Activated CD8-positive, alpha-beta T cell treated with anti-CD3 and anti-CD28 coated beads for 36 hours (primary cell): ENCODE data around the gene INHBC. TPM values are rescaled to one million over a fixed set of nuclear protein-coding genes. Genes with fewer than 3 reads are reported as not detected.

Source experiments
- ATAC-seq: fragments of 200-7000 bp; cut with Tn5 transposase; one replicate; pipeline ENCODE4 v1.10.0; 2021; ENCODE audit warnings: mild to moderate bottlenecking, moderate library complexity
- CTCF ChIA-PET: fragments of 350-600 bp; sonication (Branson Sonifier 250); formaldehyde crosslinking; loops from one replicate; lab custom pipeline; 2021; ENCODE audit warnings: antibody characterized with exemption; lab: Charles Lee
- POLR2A ChIA-PET: fragments of 350-600 bp; sonication (Branson Sonifier 250); formaldehyde crosslinking; loops from one replicate; lab custom pipeline; 2021; ENCODE audit warnings: antibody characterized with exemption; lab: Charles Lee
- DNase-seq: peaks from one replicate; pipeline ENCODE4 v3.0.0-alpha.2; 2020
- H3K27ac Mint-ChIP-seq: one replicate; pipeline ENCODE4 v1.8.0; 2021; ENCODE audit warnings: mild to moderate bottlenecking, mixed read lengths
- H3K27me3 Mint-ChIP-seq: one replicate; pipeline ENCODE4 v1.8.0; 2021; ENCODE audit warnings: mixed read lengths
- H3K36me3 Mint-ChIP-seq: one replicate; pipeline ENCODE4 v1.8.0; 2021; ENCODE audit warnings: low read depth, mixed read lengths
- H3K4me1 Mint-ChIP-seq: one replicate; pipeline ENCODE4 v1.8.0; 2021; ENCODE audit warnings: low read depth, mixed read lengths
- H3K4me3 Mint-ChIP-seq: one replicate; pipeline ENCODE4 v1.8.0; 2021; ENCODE audit warnings: mild to moderate bottlenecking, moderate library complexity, mixed read lengths
- H3K9me3 Mint-ChIP-seq: one replicate; pipeline ENCODE4 v1.8.0; 2021; ENCODE audit warnings: mixed read lengths
- CTCF ChIP-seq: fragments of 200-600 bp; IDR thresholded peaks from one replicate; pipeline ENCODE4 v1.8.0; 2022; ENCODE audit warnings: antibody characterized with exemption, mild to moderate bottlenecking
- intact Hi-C: fragments of 100-400 bp; cut with micrococcal nuclease; formaldehyde crosslinking; loops from one replicate; pipeline ENCODE4 v1.10.0; 2022
- total RNA-seq, 2 experiments: library from RNA; stranded (reverse); gene quantifications; one replicate each; pipeline ENCODE4 v1.2.3, GENCODE V29; 2021

INHBC gene
- under 1 TPM in 1 of 2 experiments, not detected in 1; 0.16 TPM for total RNA-seq

GRCh38 chr12:57434517-57435223 is at the start of gene INHBC:
Gene INHBC, plus strand, starts transcription at chr12:57434784. Its CDS starts 103 bp downstream, at chr12:57434887.
- Mint-ChIP-seq H3K9me3 (no peaks in the 10 kb centered on the region), H3K4me1 (peaks cover 19% of the 10 kb centered on the region), H3K36me3 (peaks cover 2% of the 10 kb centered on the region), H3K27me3 (no peaks in the 10 kb centered on the region), H3K27ac (peak within 1 kb of the TSS; percentile 50), H3K4me3 (peak within 1 kb of the TSS; percentile 51)
- DNase-seq (no peak), ATAC-seq (no peak)
- TF ChIP-seq CTCF, result no peak
- ChIA-PET POLR2A (interaction anchor here (0.9 to 1.0 kb wide), 2 partner anchors 12 to 24 kb away, joined by 3 read pairs; no protein-coding TSS in a partner anchor), CTCF (interaction anchor here (0.6 to 5.6 kb wide), 8 partner anchors 10 to 84 kb away, joined by 3 to 29 read pairs (median 5); partner anchors contain the start of genes GLI1 and INHBE)
- intact Hi-C loops, result no loop called here

- no peak for TF ChIP-seq CTCF
- ATAC-seq, result peak; percentile 39
- POLR2A ChIA-PET, result interaction anchor here (1.3 kb wide), 1 partner anchor 44 kb away, joined by 7 read pairs; no protein-coding TSS in a partner anchor
- Mint-ChIP-seq H3K4me1 (peaks cover 12% of the 10 kb centered on the region), H3K9me3 (no peaks in the 10 kb centered on the region), H3K27ac (no peak overlapping the region), H3K36me3 (peaks cover 13% of the 10 kb centered on the region), H3K4me3 (no peak overlapping the region), H3K27me3 (no peaks in the 10 kb centered on the region)
- intact Hi-C loops, result no loop called here
- CTCF ChIA-PET, result interaction anchor here (1.0 to 2.3 kb wide), 3 partner anchors 20 to 142 kb away, joined by 3 to 7 read pairs (median 3); no protein-coding TSS in a partner anchor
- no peak for DNase-seq
Measured at GRCh38 chr12:57385586-57385985, 49.0 kb upstream of the INHBC start.

- POLR2A ChIA-PET, result interaction anchor here (1.0 to 1.3 kb wide), 2 partner anchors 43 to 44 kb away, joined by 3 to 7 read pairs; no protein-coding TSS in a partner anchor
- intact Hi-C loops, result no loop called here
- no peak overlapping the region for H3K27ac Mint-ChIP-seq
- ATAC-seq, result no peak
- H3K4me3 Mint-ChIP-seq, result no peak overlapping the region
- H3K9me3 Mint-ChIP-seq, result no peaks in the 10 kb centered on the region
- peaks cover 12% of the 10 kb centered on the region for H3K36me3 Mint-ChIP-seq
- no peaks in the 10 kb centered on the region for H3K27me3 Mint-ChIP-seq
- H3K4me1 Mint-ChIP-seq, result peaks cover 10% of the 10 kb centered on the region
- CTCF ChIA-PET, result interaction anchor here (1.0 to 2.3 kb wide), 3 partner anchors 19 to 66 kb away, joined by 3 to 7 read pairs (median 3); no protein-coding TSS in a partner anchor
- DNase-seq, result no peak
- TF ChIP-seq CTCF, result no peak
Measured at GRCh38 chr12:57386187-57386720, 48.3 kb upstream of the INHBC start.

- no peak for TF ChIP-seq CTCF
- Mint-ChIP-seq H3K27ac (no peak overlapping the region), H3K4me1 (peaks cover 5% of the 10 kb centered on the region), H3K9me3 (no peaks in the 10 kb centered on the region), H3K27me3 (no peaks in the 10 kb centered on the region), H3K36me3 (peaks cover 21% of the 10 kb centered on the region), H3K4me3 (no peak overlapping the region)
- ChIA-PET POLR2A (no interaction called here), CTCF (interaction anchor here (0.6 to 1.5 kb wide), 5 partner anchors 9 to 70 kb away, joined by 3 to 4 read pairs (median 3); no protein-coding TSS in a partner anchor)
- no peak for ATAC-seq
- intact Hi-C loops, result no loop called here
- no peak for DNase-seq
Measured at GRCh38 chr12:57388425-57388824, 46.2 kb upstream of the INHBC start.
